ENCODE results near the gene EZR. TPM values are rescaled to one million over a fixed set of nuclear protein-coding genes. Genes with fewer than 3 reads are reported as not detected.

Gene EZR
- total and polyA plus RNA-seq, 9 of the 15 experiments (the other 6 are each of a cell fraction or from before 2014, with no cell fraction given), result 36.5 to 162 (median 104) TPM

- FAIRE-seq, result peak; percentile 96
- BruUV-seq (replicated peaks), result no TSS peak
- Histone ChIP-seq H3K4me1 (replicated peaks in 1 of 2; ENCODE audit: control insufficient read depth in 2 of 2, insufficient read depth in 2 of 2, low read length in 2 of 2) (peaks cover 23 to 38% of the 10 kb centered on the region in 2 experiments; a peak in 4 of 5 replicates), H3K4me3 (no peak overlapping the region), H3K9me1 (ENCODE audit: control insufficient read depth, insufficient read depth, low read length) (no peaks in the 10 kb centered on the region), H4K20me1 (replicated peaks; ENCODE audit: control insufficient read depth, insufficient read depth, low read length) (peaks cover 5% of the 10 kb centered on the region; the same call in 1 of the 2 replicates), H3K9ac (ENCODE audit: insufficient read depth in 1 of 2, low read depth in 2 of 2, low read length in 2 of 2) (peak overlapping the region in 1 of 2 experiments; percentile 3; a peak in 1 of 4 replicates), H3K27ac (ENCODE audit: extremely low read depth, low read depth, low read length) (no peak overlapping the region), H3K4me2 (ENCODE audit: insufficient read depth, low read length) (peak overlapping the region; percentile 51; the same call in 1 of the 2 replicates), H3K36me3 (ENCODE audit: control insufficient read depth, insufficient read depth, low read length) (peaks cover 36% of the 10 kb centered on the region), H2AFZ (ENCODE audit: low read depth, low read length) (no peak overlapping the region), H3K27me3 (ENCODE audit: control insufficient read depth in 2 of 2, insufficient read depth in 2 of 2, low read length in 2 of 2) (0 out of 5 replicates have a peak, but pooled peaks cover 0 to 4% of the 10 kb centered on the region in 2 experiments), H3K79me2 (ENCODE audit: control insufficient read depth, insufficient read depth, low read length) (no peaks in the 10 kb centered on the region), H3K9me3 (replicated peaks; ENCODE audit: control insufficient read depth, insufficient read depth, low read depth, low read length) (no peaks in the 10 kb centered on the region)
- ChIA-PET CTCF (ENCODE audit: low intra/inter-chr PET ratio) (no interaction called here), POLR2A (interaction anchor here (0.6 to 3.1 kb wide), 11 partner anchors 9 to 366 kb away, joined by 3 to 16 read pairs (median 3); no protein-coding TSS in a partner anchor)
- intact Hi-C loops (cut with micrococcal nuclease), result loop anchor here (2.0 kb wide), 1 partner anchor 44 kb away; no protein-coding TSS in a partner anchor
- WGBS (ENCODE audit: insufficient coverage, low coverage, missing lambda C conversion rate), result 8% methylated on average over 12 of the region's 12 CpGs
- peak; percentile 67 for ATAC-seq
- in situ Hi-C loops (cut with MboI), result no loop called here
- peak; percentile 56 to 85 (median 72) for DNase-seq (ENCODE audit: extremely low read depth in 1 of 4, low spot score in 3 of 4)
- TF ChIP-seq KAT2B (IDR thresholded peaks at IDR 0.05; ENCODE audit: low read depth, low read length) (no peak), E2F6 (IDR thresholded peaks at IDR 0.05; ENCODE audit: borderline replicate concordance in 1 of 2, extremely low read depth in 1 of 2, insufficient read depth in 1 of 2, insufficient read length in 1 of 2, low read depth in 1 of 2, low read length in 1 of 2, poor library complexity in 1 of 2, severe bottlenecking in 1 of 2) (peak; percentile 54 to 57), OTX1 (CRISPR knock-in tag; IDR thresholded peaks at IDR 0.05) (peak; percentile 49; the same call in 1 of the 2 replicates), ZNF253 (CRISPR knock-in tag; conservative IDR thresholded peaks at IDR 0.05) (no peak), BRD4 (IDR thresholded peaks at IDR 0.05) (no peak), HDAC2 (IDR thresholded peaks at IDR 0.05) (peak; percentile 94), GATAD2A (IDR thresholded peaks at IDR 0.05) (peak; percentile 85; the same call in 1 of the 2 replicates), ZBTB40 (IDR thresholded peaks at IDR 0.05) (0 out of 2 replicates have a peak, but pooled peaks have one; percentile 12), ZBTB40 (CRISPR knock-in tag; IDR thresholded peaks at IDR 0.05) (no peak), THRAP3 (IDR thresholded peaks at IDR 0.05; ENCODE audit: borderline replicate concordance) (no peak), RAD51 (IDR thresholded peaks at IDR 0.05; ENCODE audit: borderline replicate concordance, low read depth) (no peak), TCF7 (IDR thresholded peaks at IDR 0.05; ENCODE audit: borderline replicate concordance) (no peak; the same call in 1 of the 2 replicates)
Measured at GRCh38 chr6:158762787-158763433, 56.3 kb downstream of the EZR start.
